CD4-positive, alpha-beta memory T cell (primary cell): ENCODE measurements around the gene FNDC3B. TPM values are rescaled to one million over a fixed set of nuclear protein-coding genes. Genes with fewer than 3 reads are reported as not detected.

Source experiments
- CTCF ChIA-PET: fragments of 350-600 bp; sonication (Branson Sonifier 250); formaldehyde crosslinking; loops from one replicate; lab custom pipeline; 2021; ENCODE audit warnings: inconsistent platforms; ENCODE audit not compliant: partially characterized antibody; lab: Charles Lee
- POLR2A ChIA-PET: fragments of 350-600 bp; sonication (Branson Sonifier 250); formaldehyde crosslinking; loops from one replicate; lab custom pipeline; 2021; ENCODE audit not compliant: partially characterized antibody; lab: Charles Lee
- DNase-seq, 5 donors: peaks; one replicate each; pipeline versions ENCODE4 v3.0.0 to v3.0.0-alpha.2; 2020 to 2022; ENCODE audit warnings: mixed read lengths in 1 of 5
- H3K27ac ChIP-seq: one replicate; pipeline ENCODE4 v1.7.0; 2013; ENCODE audit warnings: low read depth, low read length
- H3K27me3 ChIP-seq: 2 replicates; pipeline ENCODE4 v1.7.0; 2013; ENCODE audit warnings: mild to moderate bottlenecking, low read length, moderate library complexity; ENCODE audit not compliant: insufficient read depth
- H3K36me3 ChIP-seq: 2 replicates; pipeline ENCODE4 v1.7.0; 2013; ENCODE audit warnings: mild to moderate bottlenecking, low read length, moderate library complexity; ENCODE audit not compliant: insufficient read depth
- H3K4me1 ChIP-seq: 2 replicates; pipeline ENCODE4 v1.7.0; 2013; ENCODE audit warnings: mild to moderate bottlenecking, low read length, moderate library complexity; ENCODE audit not compliant: insufficient read depth
- H3K4me3 ChIP-seq, 2 donors: one replicate each; pipeline ENCODE4 v1.7.0; 2013; ENCODE audit warnings: low read length in 2 of 2, mild to moderate bottlenecking in 1 of 2
- H3K9me3 ChIP-seq, 2 donors: one replicate each; pipeline ENCODE4 v1.7.0; 2013; ENCODE audit warnings: low read length in 2 of 2, control low read depth in 1 of 2; ENCODE audit not compliant: control insufficient read depth in 1 of 2
- H3K27ac Mint-ChIP-seq, 7 donors: one replicate each; pipeline ENCODE4 v1.8.0; 2020 to 2021; ENCODE audit warnings: mixed read lengths in 7 of 7, mild to moderate bottlenecking in 6 of 7, inconsistent platforms in 3 of 7, moderate library complexity in 3 of 7
- H3K27me3 Mint-ChIP-seq, 2 donors: one replicate each; pipeline ENCODE4 v1.8.0; 2020 to 2021; ENCODE audit warnings: mixed read lengths in 2 of 2
- H3K36me3 Mint-ChIP-seq, 2 donors: one replicate each; pipeline ENCODE4 v1.8.0; 2020 to 2021; ENCODE audit warnings: mixed read lengths in 2 of 2, inconsistent platforms in 1 of 2, mild to moderate bottlenecking in 1 of 2
- H3K4me1 Mint-ChIP-seq, 4 donors: one replicate each; pipeline ENCODE4 v1.8.0; 2020 to 2021; ENCODE audit warnings: mixed read lengths in 4 of 4, mild to moderate bottlenecking in 1 of 4
- H3K4me3 Mint-ChIP-seq, 8 donors: one replicate each; pipeline ENCODE4 v1.8.0; 2020 to 2021; ENCODE audit warnings: mixed read lengths in 8 of 8, mild to moderate bottlenecking in 7 of 8, moderate library complexity in 6 of 8, inconsistent platforms in 3 of 8
- H3K9me3 Mint-ChIP-seq, 8 donors: one replicate each; pipeline ENCODE4 v1.8.0; 2020 to 2021; ENCODE audit warnings: mixed read lengths in 8 of 8, mild to moderate bottlenecking in 5 of 8, inconsistent platforms in 3 of 8, moderate library complexity in 1 of 8
- intact Hi-C: fragments of 100-400 bp; cut with micrococcal nuclease; formaldehyde crosslinking; loops from one replicate; pipeline ENCODE4 v1.15.1; 2023
- polyA plus RNA-seq, 2 donors: library from polyadenylated mRNA; unstranded; fragments of 300-500 nt; fragmentation: Illumina TruSeq; gene quantifications; one replicate each; pipeline ENCODE4 v1.2.3, GENCODE V29; 2021
- total RNA-seq, 2 experiments: library from RNA; stranded (reverse); gene quantifications; one replicate each; pipeline ENCODE4 v1.2.3, GENCODE V29; 2021

The FNDC3B gene
- total and polyA plus RNA-seq, 4 experiments from 2014 or later, result 10.9 to 18.2 (median 14.8) TPM

GRCh38 chr3:172397716-172398405, 358.5 kb downstream of the FNDC3B start:
- no peaks in the 10 kb centered on the region for H3K36me3 ChIP-seq
- no peak overlapping the region for H3K27ac ChIP-seq
- no peak overlapping the region for H3K4me3 ChIP-seq
- no peaks in the 10 kb centered on the region for H3K27me3 Mint-ChIP-seq
- intact Hi-C loops, result no loop called here
- no peaks in the 10 kb centered on the region for H3K9me3 ChIP-seq
- H3K9me3 Mint-ChIP-seq, result peaks cover 0 to 11% (median 2%) of the 10 kb centered on the region in 8 donors
- ChIA-PET CTCF (interaction anchor here (1.2 to 1.3 kb wide), 2 partner anchors 19 to 65 kb away, joined by 4 read pairs; no protein-coding TSS in a partner anchor), POLR2A (no interaction called here)
- no peak for DNase-seq
- H3K4me1 Mint-ChIP-seq, result no peaks in the 10 kb centered on the region
- H3K27ac Mint-ChIP-seq, result no peak overlapping the region
- H3K4me3 Mint-ChIP-seq, result no peak overlapping the region
- no peaks in the 10 kb centered on the region for H3K27me3 ChIP-seq
- H3K4me1 ChIP-seq, result no peaks in the 10 kb centered on the region
- peaks cover 40 to 49% of the 10 kb centered on the region in 2 donors for H3K36me3 Mint-ChIP-seq

GRCh38 chr3:172398484-172398883, 359.1 kb downstream of the FNDC3B start:
- no peaks in the 10 kb centered on the region for H3K36me3 ChIP-seq
- no peaks in the 10 kb centered on the region for H3K4me1 ChIP-seq
- Mint-ChIP-seq H3K27ac (no peak overlapping the region), H3K36me3 (peaks cover 35 to 43% of the 10 kb centered on the region in 2 donors), H3K4me3 (no peak overlapping the region), H3K27me3 (no peaks in the 10 kb centered on the region), H3K9me3 (peaks cover 0 to 11% (median 1%) of the 10 kb centered on the region in 8 donors), H3K4me1 (no peaks in the 10 kb centered on the region)
- POLR2A ChIA-PET, result no interaction called here
- CTCF ChIA-PET, result interaction anchor here (1.2 to 1.3 kb wide), 2 partner anchors 19 to 66 kb away, joined by 4 read pairs; no protein-coding TSS in a partner anchor
- H3K27ac ChIP-seq, result no peak overlapping the region
- intact Hi-C loops, result no loop called here
- H3K4me3 ChIP-seq, result no peak overlapping the region
- H3K9me3 ChIP-seq, result no peaks in the 10 kb centered on the region
- no peak for DNase-seq
- no peaks in the 10 kb centered on the region for H3K27me3 ChIP-seq

- POLR2A ChIA-PET, result no interaction called here
- no peak for DNase-seq
- H3K4me3 ChIP-seq, result no peak overlapping the region
- intact Hi-C loops, result no loop called here
- no peak overlapping the region for H3K4me3 Mint-ChIP-seq
- H3K9me3 Mint-ChIP-seq, result peaks cover 0 to 11% (median 1%) of the 10 kb centered on the region in 8 donors
- H3K4me1 Mint-ChIP-seq, result no peaks in the 10 kb centered on the region
- no peaks in the 10 kb centered on the region for H3K4me1 ChIP-seq
- H3K27ac ChIP-seq, result no peak overlapping the region
- no peaks in the 10 kb centered on the region for H3K36me3 ChIP-seq
- no peaks in the 10 kb centered on the region for H3K9me3 ChIP-seq
- CTCF ChIA-PET, result no interaction called here
- H3K27me3 Mint-ChIP-seq, result no peaks in the 10 kb centered on the region
- no peaks in the 10 kb centered on the region for H3K27me3 ChIP-seq
- H3K36me3 Mint-ChIP-seq, result peaks cover 21 to 26% of the 10 kb centered on the region in 2 donors
- H3K27ac Mint-ChIP-seq, result no peak overlapping the region
Observed at GRCh38 chr3:172402090-172402489, 362.7 kb downstream of the FNDC3B start.

GRCh38 chr3:172402892-172403643, 363.7 kb downstream of the FNDC3B start:
- Mint-ChIP-seq H3K4me3 (no peak overlapping the region), H3K27me3 (no peaks in the 10 kb centered on the region), H3K27ac (no peak overlapping the region), H3K4me1 (no peaks in the 10 kb centered on the region), H3K9me3 (peaks cover 0 to 11% (median 1%) of the 10 kb centered on the region in 8 donors), H3K36me3 (peaks cover 19 to 21% of the 10 kb centered on the region in 2 donors)
- no peaks in the 10 kb centered on the region for H3K27me3 ChIP-seq
- no peaks in the 10 kb centered on the region for H3K36me3 ChIP-seq
- H3K9me3 ChIP-seq, result no peaks in the 10 kb centered on the region
- no peak overlapping the region for H3K4me3 ChIP-seq
- ChIA-PET POLR2A (no interaction called here), CTCF (no interaction called here)
- H3K27ac ChIP-seq, result no peak overlapping the region
- no peak for DNase-seq
- intact Hi-C loops, result no loop called here
- H3K4me1 ChIP-seq, result no peaks in the 10 kb centered on the region

- POLR2A ChIA-PET, result no interaction called here
- H3K27me3 ChIP-seq, result no peaks in the 10 kb centered on the region
- H3K27ac Mint-ChIP-seq, result no peak overlapping the region
- no peaks in the 10 kb centered on the region for H3K4me1 ChIP-seq
- H3K9me3 ChIP-seq, result no peaks in the 10 kb centered on the region
- H3K4me3 ChIP-seq, result no peak overlapping the region
- no peak overlapping the region for H3K4me3 Mint-ChIP-seq
- no peak for DNase-seq
- CTCF ChIA-PET, result interaction anchor here (1.2 kb wide), 1 partner anchor 57 kb away, joined by 3 read pairs; no protein-coding TSS in a partner anchor
- peaks cover 0 to 11% (median 1%) of the 10 kb centered on the region in 8 donors for H3K9me3 Mint-ChIP-seq
- H3K27me3 Mint-ChIP-seq, result no peaks in the 10 kb centered on the region
- H3K4me1 Mint-ChIP-seq, result no peaks in the 10 kb centered on the region
- H3K36me3 Mint-ChIP-seq, result peaks cover 13% of the 10 kb centered on the region in 2 donors
- no peaks in the 10 kb centered on the region for H3K36me3 ChIP-seq
- intact Hi-C loops, result no loop called here
- H3K27ac ChIP-seq, result no peak overlapping the region
Observed at GRCh38 chr3:172404237-172404962, 365.0 kb downstream of the FNDC3B start.

- H3K27me3 ChIP-seq, result no peaks in the 10 kb centered on the region
- peaks cover 0 to 11% (median 1%) of the 10 kb centered on the region in 8 donors for H3K9me3 Mint-ChIP-seq
- no peaks in the 10 kb centered on the region for H3K4me1 Mint-ChIP-seq
- H3K27ac Mint-ChIP-seq, result no peak overlapping the region
- H3K4me1 ChIP-seq, result no peaks in the 10 kb centered on the region
- H3K36me3 Mint-ChIP-seq, result peaks cover 10 to 13% of the 10 kb centered on the region in 2 donors
- no peak for DNase-seq
- H3K9me3 ChIP-seq, result no peaks in the 10 kb centered on the region
- no peak overlapping the region for H3K4me3 ChIP-seq
- no peak overlapping the region for H3K27ac ChIP-seq
- intact Hi-C loops, result no loop called here
- ChIA-PET CTCF (no interaction called here), POLR2A (no interaction called here)
- H3K27me3 Mint-ChIP-seq, result no peaks in the 10 kb centered on the region
- no peak overlapping the region for H3K4me3 Mint-ChIP-seq
- no peaks in the 10 kb centered on the region for H3K36me3 ChIP-seq
Observed at GRCh38 chr3:172405914-172406313, 366.5 kb downstream of the FNDC3B start.

GRCh38 chr3:172407872-172408271, 368.5 kb downstream of the FNDC3B start:
- Mint-ChIP-seq H3K4me3 (no peak overlapping the region), H3K9me3 (peaks cover 0 to 5% (median 0%) of the 10 kb centered on the region in 8 donors), H3K27me3 (peaks cover 2 to 4% of the 10 kb centered on the region in 2 donors), H3K4me1 (no peaks in the 10 kb centered on the region), H3K36me3 (no peaks in the 10 kb centered on the region), H3K27ac (no peak overlapping the region)
- H3K27ac ChIP-seq, result no peak overlapping the region
- ChIA-PET POLR2A (no interaction called here), CTCF (no interaction called here)
- no peaks in the 10 kb centered on the region for H3K4me1 ChIP-seq
- H3K36me3 ChIP-seq, result no peaks in the 10 kb centered on the region
- DNase-seq, result no peak
- no peaks in the 10 kb centered on the region for H3K9me3 ChIP-seq
- intact Hi-C loops, result no loop called here
- H3K27me3 ChIP-seq, result no peaks in the 10 kb centered on the region
- H3K4me3 ChIP-seq, result no peak overlapping the region
